Measurements from ENCODE around the gene KCNJ15.
"Not testable (repeated sequence)": the region's sequence is repeated elsewhere in the genome, so short reads cannot be mapped to it uniquely, and the experiment has no call there.

KCNJ15 gene

GRCh38 chr21:38229260-38229877 lies 27.4 kb upstream of the KCNJ15 start:
- Histone ChIP-seq H3K27ac (ENCODE audit: low read depth, low read length) (no peak overlapping the region), H3K9ac (ENCODE audit: low read length) (no peak overlapping the region), H3K27me3 (ENCODE audit: control insufficient read depth in 1 of 2, insufficient read depth in 2 of 2, low read length in 2 of 2) (no peaks in the 10 kb centered on the region), H3K4me3 (ENCODE audit: low read depth in 1 of 2, low read length in 2 of 2) (no peak overlapping the region), H3K9me3 (ENCODE audit: low read length) (peaks cover 3% of the 10 kb centered on the region), H3K4me1 (ENCODE audit: insufficient read depth, low read length) (no peaks in the 10 kb centered on the region), H3K36me3 (ENCODE audit: insufficient read depth, low read length) (no peaks in the 10 kb centered on the region)

DNA sequence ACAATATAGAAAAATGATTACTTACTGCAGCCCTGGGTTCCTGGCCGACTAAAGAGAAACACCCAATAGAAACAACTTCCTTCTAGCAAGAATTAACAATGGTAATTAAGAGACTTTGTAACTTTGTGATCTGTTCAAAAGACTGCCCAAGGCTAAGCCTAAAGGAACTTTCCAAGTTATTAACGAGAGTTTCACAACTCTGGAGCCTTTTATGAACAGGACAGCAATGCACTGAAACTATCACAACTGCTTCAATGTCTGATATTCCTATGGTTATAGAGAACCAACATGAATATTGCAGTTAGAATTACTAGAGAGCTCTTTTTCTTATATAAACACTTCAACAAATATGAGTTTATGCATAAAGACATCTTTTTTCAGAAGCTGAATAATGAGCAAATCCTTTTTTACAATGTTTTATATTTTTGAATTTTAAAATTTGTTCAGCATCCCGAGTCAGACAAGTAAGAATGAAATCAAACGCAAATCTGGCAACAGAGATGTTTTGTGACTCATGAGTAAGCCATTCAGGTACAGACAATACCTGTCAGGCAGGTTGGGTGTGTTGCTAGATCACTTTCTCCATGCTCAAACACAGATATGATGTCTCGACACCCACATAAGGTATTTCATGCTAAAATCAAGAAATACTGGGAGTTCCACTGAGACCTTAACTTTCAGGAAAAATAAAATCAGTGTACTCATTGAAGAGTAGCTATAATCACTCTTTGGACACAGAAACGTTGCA lies 22.2 kb upstream of the KCNJ15 start:
- Histone ChIP-seq H3K27ac (ENCODE audit: low read depth, low read length) (no peak overlapping the region), H3K9ac (ENCODE audit: low read length) (no peak overlapping the region), H3K9me3 (ENCODE audit: low read length) (peaks cover 3% of the 10 kb centered on the region), H3K36me3 (ENCODE audit: insufficient read depth, low read length) (no peaks in the 10 kb centered on the region), H3K4me3 (ENCODE audit: low read depth in 1 of 2, low read length in 2 of 2) (no peak overlapping the region), H3K4me1 (ENCODE audit: insufficient read depth, low read length) (no peaks in the 10 kb centered on the region), H3K27me3 (ENCODE audit: control insufficient read depth in 1 of 2, insufficient read depth in 2 of 2, low read length in 2 of 2) (no peaks in the 10 kb centered on the region)

DNA sequence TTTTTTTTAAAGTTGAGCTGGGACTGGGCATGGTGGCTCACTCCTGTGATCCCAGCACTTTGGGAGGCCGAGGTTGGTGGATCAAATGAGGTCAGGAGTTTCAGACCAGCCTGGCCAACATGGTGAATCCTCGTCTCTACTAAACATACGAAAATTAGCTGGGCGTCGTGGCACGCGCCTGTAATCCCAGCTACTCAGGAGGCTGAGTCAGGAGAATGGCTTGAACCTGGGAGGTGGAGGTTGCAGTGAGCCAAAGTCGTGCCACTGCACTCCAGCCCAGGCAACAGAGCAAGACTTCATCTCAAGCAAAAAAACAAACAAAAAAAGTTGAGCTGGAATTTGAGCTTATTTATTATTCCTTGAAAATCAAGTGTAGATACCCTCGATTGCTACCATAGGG lies 21.5 kb upstream of the KCNJ15 start:
- H3K36me3 ChIP-seq (ENCODE audit: insufficient read depth, low read length); H3K27ac ChIP-seq (ENCODE audit: low read depth, low read length); H3K9me3 ChIP-seq (ENCODE audit: low read length); H3K9ac ChIP-seq (ENCODE audit: low read length); H3K4me1 ChIP-seq (ENCODE audit: insufficient read depth, low read length); H3K27me3 ChIP-seq (ENCODE audit: control insufficient read depth in 1 of 2, insufficient read depth in 2 of 2, low read length in 2 of 2); H3K4me3 ChIP-seq (ENCODE audit: low read depth in 1 of 2, low read length in 2 of 2): not testable (repeated sequence)

DNA sequence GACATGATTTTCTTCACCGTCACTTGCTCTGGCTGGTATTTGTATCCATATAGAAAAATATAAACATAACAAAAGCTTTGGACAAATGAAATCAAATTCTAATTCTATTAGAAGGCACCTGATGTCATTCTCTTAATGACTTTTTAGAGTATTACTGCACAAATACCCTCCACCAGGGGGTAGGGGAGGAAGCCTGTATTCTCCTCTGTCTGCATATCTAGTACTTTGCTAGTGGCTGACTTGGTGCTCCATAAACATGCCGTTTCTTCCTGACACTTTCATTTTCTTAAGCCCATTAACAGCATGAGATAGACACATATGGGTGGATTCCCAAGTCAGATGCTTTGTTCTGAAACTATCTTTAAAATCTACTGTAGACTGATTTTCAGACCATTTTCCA lies 20.6 kb upstream of the KCNJ15 start:
- Histone ChIP-seq H3K36me3 (ENCODE audit: insufficient read depth, low read length) (no peaks in the 10 kb centered on the region), H3K4me3 (ENCODE audit: low read depth in 1 of 2, low read length in 2 of 2) (no peak overlapping the region), H3K27me3 (ENCODE audit: control insufficient read depth in 1 of 2, insufficient read depth in 2 of 2, low read length in 2 of 2) (no peaks in the 10 kb centered on the region), H3K27ac (ENCODE audit: low read depth, low read length) (no peak overlapping the region), H3K4me1 (ENCODE audit: insufficient read depth, low read length) (peaks cover 6% of the 10 kb centered on the region), H3K9ac (ENCODE audit: low read length) (no peak overlapping the region), H3K9me3 (ENCODE audit: low read length) (no peaks in the 10 kb centered on the region)

- Histone ChIP-seq H3K27ac (ENCODE audit: low read depth, low read length) (no peak overlapping the region), H3K27me3 (ENCODE audit: control insufficient read depth in 1 of 2, insufficient read depth in 2 of 2, low read length in 2 of 2) (no peaks in the 10 kb centered on the region), H3K36me3 (ENCODE audit: insufficient read depth, low read length) (no peaks in the 10 kb centered on the region), H3K9ac (ENCODE audit: low read length) (no peak overlapping the region), H3K4me1 (ENCODE audit: insufficient read depth, low read length) (peaks cover 7% of the 10 kb centered on the region), H3K4me3 (ENCODE audit: low read depth in 1 of 2, low read length in 2 of 2) (no peak overlapping the region), H3K9me3 (ENCODE audit: low read length) (no peaks in the 10 kb centered on the region)
Observed at GRCh38 chr21:38239672-38240071, 17.1 kb upstream of the KCNJ15 start.

GRCh38 chr21:38240129-38240528 lies 16.7 kb upstream of the KCNJ15 start:
- H3K36me3 ChIP-seq (ENCODE audit: insufficient read depth, low read length), result no peaks in the 10 kb centered on the region
- no peak overlapping the region for H3K9ac ChIP-seq (ENCODE audit: low read length)
- no peaks in the 10 kb centered on the region for H3K27me3 ChIP-seq (ENCODE audit: control insufficient read depth in 1 of 2, insufficient read depth in 2 of 2, low read length in 2 of 2)
- H3K9me3 ChIP-seq (ENCODE audit: low read length), result no peaks in the 10 kb centered on the region
- H3K4me3 ChIP-seq (ENCODE audit: low read depth in 1 of 2, low read length in 2 of 2), result no peak overlapping the region
- no peak overlapping the region for H3K27ac ChIP-seq (ENCODE audit: low read depth, low read length)
- peaks cover 7% of the 10 kb centered on the region for H3K4me1 ChIP-seq (ENCODE audit: insufficient read depth, low read length)

- H3K4me3 ChIP-seq (ENCODE audit: low read depth in 1 of 2, low read length in 2 of 2), result no peak overlapping the region
- H3K27ac ChIP-seq (ENCODE audit: low read depth, low read length), result no peak overlapping the region
- no peaks in the 10 kb centered on the region for H3K36me3 ChIP-seq (ENCODE audit: insufficient read depth, low read length)
- H3K9ac ChIP-seq (ENCODE audit: low read length), result no peak overlapping the region
- no peaks in the 10 kb centered on the region for H3K27me3 ChIP-seq (ENCODE audit: control insufficient read depth in 1 of 2, insufficient read depth in 2 of 2, low read length in 2 of 2)
- no peaks in the 10 kb centered on the region for H3K9me3 ChIP-seq (ENCODE audit: low read length)
- peaks cover 7% of the 10 kb centered on the region for H3K4me1 ChIP-seq (ENCODE audit: insufficient read depth, low read length)
Observed at GRCh38 chr21:38241029-38241740, 15.6 kb upstream of the KCNJ15 start.

- Histone ChIP-seq H3K27ac (ENCODE audit: low read depth, low read length) (no peak overlapping the region), H3K27me3 (ENCODE audit: control insufficient read depth in 1 of 2, insufficient read depth in 2 of 2, low read length in 2 of 2) (no peaks in the 10 kb centered on the region)
Observed at GRCh38 chr21:38242061-38242460, 14.7 kb upstream of the KCNJ15 start.

GRCh38 chr21:38243732-38244406 lies 12.9 kb upstream of the KCNJ15 start:
- Histone ChIP-seq H3K27ac (ENCODE audit: low read depth, low read length) (no peak overlapping the region), H3K27me3 (ENCODE audit: control insufficient read depth in 1 of 2, insufficient read depth in 2 of 2, low read length in 2 of 2) (no peaks in the 10 kb centered on the region), H3K9me3 (ENCODE audit: low read length) (no peaks in the 10 kb centered on the region), H3K4me3 (ENCODE audit: low read depth in 1 of 2, low read length in 2 of 2) (no peak overlapping the region), H3K9ac (ENCODE audit: low read length) (no peak overlapping the region), H3K36me3 (ENCODE audit: insufficient read depth, low read length) (no peaks in the 10 kb centered on the region), H3K4me1 (ENCODE audit: insufficient read depth, low read length) (peaks cover 7% of the 10 kb centered on the region)

More at GRCh38 chr21:38242061-38242460, 14.7 kb upstream of the KCNJ15 start:
- no peaks in the 10 kb centered on the region for H3K9me3 ChIP-seq (ENCODE audit: low read length)
- peaks cover 7% of the 10 kb centered on the region for H3K4me1 ChIP-seq (ENCODE audit: insufficient read depth, low read length)
- no peak overlapping the region for H3K4me3 ChIP-seq (ENCODE audit: low read depth in 1 of 2, low read length in 2 of 2)
- H3K36me3 ChIP-seq (ENCODE audit: insufficient read depth, low read length), result no peaks in the 10 kb centered on the region
- H3K9ac ChIP-seq (ENCODE audit: low read length), result no peak overlapping the region

GRCh38 chr21:38244407-38244787 lies 12.4 kb upstream of the KCNJ15 start:
- Histone ChIP-seq H3K27me3 (ENCODE audit: control insufficient read depth in 1 of 2, insufficient read depth in 2 of 2, low read length in 2 of 2) (no peaks in the 10 kb centered on the region), H3K4me1 (ENCODE audit: insufficient read depth, low read length) (peaks cover 7% of the 10 kb centered on the region), H3K27ac (ENCODE audit: low read depth, low read length) (no peak overlapping the region), H3K9ac (ENCODE audit: low read length) (no peak overlapping the region), H3K9me3 (ENCODE audit: low read length) (no peaks in the 10 kb centered on the region), H3K4me3 (ENCODE audit: low read depth in 1 of 2, low read length in 2 of 2) (no peak overlapping the region), H3K36me3 (ENCODE audit: insufficient read depth, low read length) (no peaks in the 10 kb centered on the region)

Data from muscle layer of colon (tissue), 2 donors.